Hematopoietic multipotent progenitor cell treated with erythropoietin and hydrocortisone succinate and interleukin-3 and kit ligand, for 6 days (in vitro differentiated cells): ENCODE data around the gene NPY4R.
"Not testable (repeated sequence)": the region's sequence is repeated elsewhere in the genome, so short reads cannot be mapped to it uniquely, and the experiment has no call there.

Experiments
- DNase-seq: peaks from one replicate; pipeline ENCODE4 v3.0.0-alpha.2; 2015

Gene NPY4R, protein sequence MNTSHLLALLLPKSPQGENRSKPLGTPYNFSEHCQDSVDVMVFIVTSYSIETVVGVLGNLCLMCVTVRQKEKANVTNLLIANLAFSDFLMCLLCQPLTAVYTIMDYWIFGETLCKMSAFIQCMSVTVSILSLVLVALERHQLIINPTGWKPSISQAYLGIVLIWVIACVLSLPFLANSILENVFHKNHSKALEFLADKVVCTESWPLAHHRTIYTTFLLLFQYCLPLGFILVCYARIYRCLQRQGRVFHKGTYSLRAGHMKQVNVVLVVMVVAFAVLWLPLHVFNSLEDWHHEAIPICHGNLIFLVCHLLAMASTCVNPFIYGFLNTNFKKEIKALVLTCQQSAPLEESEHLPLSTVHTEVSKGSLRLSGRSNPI

DNA sequence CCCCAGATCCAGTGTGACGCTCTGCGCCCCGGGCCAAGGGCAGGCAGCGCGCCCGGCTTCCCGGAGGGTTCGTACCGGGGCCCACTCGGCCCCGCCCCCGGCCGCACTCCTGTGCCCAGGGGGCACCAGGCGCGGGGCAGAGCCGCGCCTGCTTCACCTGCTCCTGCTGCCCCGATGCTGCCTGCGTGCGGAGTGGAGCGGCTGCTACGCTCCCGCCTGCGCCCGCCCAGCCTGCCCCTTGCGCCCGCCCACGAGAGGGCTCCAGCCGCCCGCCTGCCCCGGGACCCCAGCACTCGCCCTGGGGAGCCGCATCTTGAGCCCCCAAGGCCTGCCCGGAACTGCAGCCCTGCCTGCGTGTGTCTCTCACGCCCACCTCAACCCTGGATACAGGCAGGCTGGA, at the start of gene NPY4R:
Gene NPY4R, minus strand, starts transcription at position 194 of the 400 bp plus-strand sequence. CDS start 3,323 bp downstream, outside the sequence.
- not testable (repeated sequence) for DNase-seq

DNA sequence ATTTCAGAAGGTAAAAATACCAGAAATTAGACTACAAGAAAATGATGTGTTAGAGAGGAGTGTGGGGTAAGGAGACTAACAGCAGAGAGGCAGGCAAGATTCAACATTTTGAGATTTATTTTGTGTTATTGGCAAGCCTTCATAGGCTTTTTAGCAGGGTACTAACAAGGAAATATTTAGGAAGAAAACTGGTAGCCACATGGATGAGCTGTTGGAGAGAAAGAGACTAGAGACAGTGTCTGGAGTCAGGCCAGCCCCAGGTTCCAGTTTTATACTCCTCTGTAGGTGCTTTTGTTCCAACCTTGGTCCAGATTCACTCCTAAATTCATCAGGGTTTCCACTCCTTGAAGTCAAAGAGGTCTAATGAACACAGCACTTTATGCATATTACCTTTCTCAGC, 49.6 kb upstream of the NPY4R start:
- DNase-seq: no peak

DNA sequence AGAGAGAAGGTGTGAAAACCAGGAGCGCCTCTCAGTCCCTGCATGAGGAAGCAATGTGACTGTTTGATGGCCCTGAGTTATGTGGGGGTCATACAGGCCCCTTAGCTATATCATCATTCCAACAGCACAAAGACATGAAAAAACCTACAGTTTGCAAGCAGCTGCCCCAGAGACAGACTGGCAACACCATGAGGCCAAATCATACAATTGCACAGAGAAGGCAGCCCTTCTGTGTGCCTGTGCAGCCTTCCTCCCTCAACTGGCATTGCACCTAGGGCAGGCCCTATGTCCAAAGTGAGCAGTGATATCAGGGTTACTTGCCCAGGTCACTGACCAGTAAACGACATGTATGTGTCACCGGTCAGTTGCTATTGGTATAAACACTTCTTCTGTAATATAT, 49.1 kb upstream of the NPY4R start:
- no peak for DNase-seq

DNA sequence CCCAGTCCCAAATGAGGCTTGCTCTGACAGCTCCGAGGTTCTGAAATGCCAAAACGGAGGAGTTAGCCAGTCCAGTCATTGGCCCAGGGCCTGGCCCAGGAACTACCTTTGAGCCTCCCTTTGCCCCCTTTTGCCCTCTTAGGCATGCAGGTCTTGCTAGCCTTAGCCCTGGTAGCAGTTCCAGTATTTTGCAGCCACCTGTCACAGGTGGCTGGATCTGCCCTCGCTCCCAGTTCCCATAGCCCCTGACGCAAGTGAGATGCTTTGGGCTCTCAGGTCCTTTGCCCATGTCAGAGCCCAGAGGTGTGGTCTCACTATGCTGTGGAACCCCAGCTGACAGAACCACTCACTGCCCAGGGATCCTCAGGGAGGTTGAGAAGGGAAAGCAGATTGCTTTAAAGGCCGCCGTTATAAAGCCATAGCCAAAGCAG, 48.7 kb upstream of the NPY4R start:
- DNase-seq: no peak

DNA sequence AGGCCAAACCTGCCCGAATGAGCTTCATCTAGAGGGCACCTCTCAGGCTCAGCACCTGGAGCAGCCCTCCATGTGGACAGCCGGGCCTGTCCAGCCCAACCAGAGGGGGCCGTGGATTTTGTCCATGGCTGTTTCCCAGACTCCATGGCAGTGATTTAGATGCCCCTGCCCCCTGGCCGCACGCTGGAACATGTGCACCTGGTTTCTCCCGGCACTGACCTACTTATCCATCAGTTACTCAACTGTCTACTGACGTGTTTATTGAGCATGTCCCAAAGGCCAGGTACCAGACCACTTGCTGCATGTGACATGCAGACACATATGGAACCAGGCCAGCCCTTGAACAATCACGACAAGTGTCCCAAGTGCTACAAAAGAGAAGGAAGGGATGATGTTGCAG, 47.6 kb upstream of the NPY4R start:
- DNase-seq: not testable (repeated sequence)

DNA sequence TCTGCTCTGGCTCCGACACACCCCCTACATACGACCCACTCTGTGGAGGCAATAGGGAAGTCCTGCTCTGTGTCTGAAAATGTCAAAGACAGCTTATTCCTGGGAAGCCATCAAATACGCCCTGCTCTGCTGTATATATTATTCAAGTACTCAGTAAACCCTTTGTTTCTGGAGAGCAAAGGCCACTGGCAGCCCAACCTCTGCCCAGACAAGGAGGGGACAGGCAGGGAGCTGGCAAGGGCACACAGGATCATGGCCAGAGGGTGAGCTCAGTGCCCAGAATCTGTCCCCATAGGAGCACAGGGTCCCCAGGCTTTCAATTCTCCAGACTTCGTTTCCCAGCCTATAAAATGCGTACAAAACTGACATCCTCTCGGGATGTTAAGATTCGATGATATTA, 47.0 kb upstream of the NPY4R start:
- not testable (repeated sequence) for DNase-seq

DNA sequence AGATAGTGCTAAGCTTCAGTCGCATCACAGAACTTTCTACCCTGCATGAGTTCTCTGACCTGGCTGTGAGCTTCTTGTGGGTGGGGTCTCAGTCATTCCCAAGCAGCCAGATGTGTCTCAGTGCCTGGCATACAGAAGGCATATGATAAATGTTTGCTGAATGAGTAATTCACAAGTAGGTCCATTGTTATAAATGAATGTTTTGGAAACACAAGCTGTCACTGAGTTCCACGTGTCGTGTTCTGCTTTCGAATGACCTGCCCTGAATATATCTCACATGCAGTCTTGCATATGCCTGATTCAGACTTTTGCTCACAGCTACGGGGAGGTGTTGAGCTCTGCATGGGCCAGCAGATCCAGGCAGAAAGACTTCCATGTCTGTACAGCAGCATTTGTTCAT, 46.2 kb upstream of the NPY4R start:
- not testable (repeated sequence) for DNase-seq

DNA sequence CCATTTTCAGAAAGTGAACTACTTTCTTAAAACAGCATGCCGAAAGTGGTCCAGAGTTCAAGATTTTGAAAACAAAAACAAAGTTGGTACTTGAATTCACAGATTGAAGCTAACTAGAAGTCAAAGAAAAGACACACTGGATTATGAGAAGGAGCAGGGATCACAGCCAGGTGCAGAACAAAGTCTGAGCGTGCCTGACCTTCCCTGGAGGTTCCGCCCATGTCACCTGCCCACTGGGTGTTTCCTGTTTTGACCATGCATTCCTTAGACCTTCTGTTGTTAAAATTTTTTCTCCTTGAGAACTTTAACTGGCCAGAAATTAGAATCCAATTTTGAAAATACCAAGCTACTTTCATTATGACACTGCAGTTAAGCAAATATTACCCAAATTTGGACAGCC, 34.2 kb upstream of the NPY4R start:
- not testable (repeated sequence) for DNase-seq

DNA sequence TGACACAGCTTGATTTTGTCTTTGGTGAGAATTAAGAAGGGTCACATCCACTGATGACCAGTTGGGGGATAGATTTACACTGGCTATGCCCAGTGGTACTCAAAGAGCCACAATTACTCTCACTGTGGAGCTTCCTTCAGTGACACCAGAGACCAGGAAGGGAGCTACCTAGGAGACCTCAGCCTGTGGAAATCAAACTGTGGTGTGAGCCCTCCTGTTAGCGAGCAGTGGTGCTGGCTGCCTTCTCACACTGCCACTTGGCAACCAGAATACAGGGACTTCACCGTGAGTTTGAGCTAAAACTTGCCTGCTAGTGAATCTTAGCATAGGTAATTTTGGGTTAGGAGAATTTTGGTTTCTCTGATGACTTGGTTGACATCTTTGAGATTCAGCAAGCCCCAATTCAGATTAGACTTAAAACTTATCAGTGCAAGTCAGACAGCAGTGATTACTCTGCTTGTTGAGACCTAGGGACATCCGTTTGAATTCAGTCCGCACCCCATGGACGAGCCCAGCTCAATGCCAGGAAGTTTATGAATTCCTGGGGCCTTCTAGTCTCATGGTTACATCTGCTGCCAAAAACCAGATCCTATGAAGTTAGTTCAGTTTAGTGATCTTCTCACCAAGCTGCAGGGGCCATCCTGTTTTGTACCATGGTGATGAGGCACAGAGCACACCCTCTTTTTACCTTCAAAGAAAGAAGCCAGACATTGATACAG, 33.4 kb upstream of the NPY4R start:
- not testable (repeated sequence) for DNase-seq

DNA sequence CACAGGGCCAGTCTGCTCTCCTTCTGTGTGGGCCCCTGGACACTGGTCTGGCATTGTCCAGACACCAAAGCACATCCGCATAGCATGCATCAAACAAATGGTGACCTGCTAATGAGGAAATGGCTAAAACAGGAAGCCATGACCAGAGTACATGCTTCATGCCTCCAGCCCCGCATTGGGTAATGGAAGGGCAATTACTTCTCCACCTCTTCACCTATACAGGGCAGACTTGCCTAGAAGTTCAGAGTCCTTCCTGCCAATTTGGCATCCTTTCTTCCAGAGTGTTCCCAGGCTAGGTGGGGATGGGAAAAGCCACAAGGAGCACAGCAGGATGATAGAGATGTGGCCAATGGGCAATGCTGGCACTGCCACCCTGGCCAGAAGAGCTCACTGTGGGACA, 32.1 kb upstream of the NPY4R start:
- DNase-seq: not testable (repeated sequence)

DNA sequence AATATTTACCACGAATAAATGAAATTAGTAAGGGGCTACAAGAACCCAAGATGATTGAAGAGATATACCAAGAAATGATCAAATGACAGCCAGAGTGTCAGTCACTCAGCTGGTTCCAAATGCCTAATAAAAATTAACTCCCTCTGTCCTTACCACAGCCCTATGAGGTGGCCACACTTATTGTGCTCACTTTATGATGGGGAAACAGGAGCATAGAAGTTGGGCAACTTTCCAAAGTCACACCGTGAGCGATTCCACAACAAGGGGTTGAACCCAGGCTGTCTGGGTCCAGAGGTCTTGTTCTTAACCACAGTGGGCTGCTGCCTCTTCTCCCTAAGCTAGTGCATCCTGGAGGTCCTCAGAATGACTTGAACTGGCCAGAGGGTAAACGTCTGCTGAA, 31.6 kb upstream of the NPY4R start:
- DNase-seq: not testable (repeated sequence)

DNA sequence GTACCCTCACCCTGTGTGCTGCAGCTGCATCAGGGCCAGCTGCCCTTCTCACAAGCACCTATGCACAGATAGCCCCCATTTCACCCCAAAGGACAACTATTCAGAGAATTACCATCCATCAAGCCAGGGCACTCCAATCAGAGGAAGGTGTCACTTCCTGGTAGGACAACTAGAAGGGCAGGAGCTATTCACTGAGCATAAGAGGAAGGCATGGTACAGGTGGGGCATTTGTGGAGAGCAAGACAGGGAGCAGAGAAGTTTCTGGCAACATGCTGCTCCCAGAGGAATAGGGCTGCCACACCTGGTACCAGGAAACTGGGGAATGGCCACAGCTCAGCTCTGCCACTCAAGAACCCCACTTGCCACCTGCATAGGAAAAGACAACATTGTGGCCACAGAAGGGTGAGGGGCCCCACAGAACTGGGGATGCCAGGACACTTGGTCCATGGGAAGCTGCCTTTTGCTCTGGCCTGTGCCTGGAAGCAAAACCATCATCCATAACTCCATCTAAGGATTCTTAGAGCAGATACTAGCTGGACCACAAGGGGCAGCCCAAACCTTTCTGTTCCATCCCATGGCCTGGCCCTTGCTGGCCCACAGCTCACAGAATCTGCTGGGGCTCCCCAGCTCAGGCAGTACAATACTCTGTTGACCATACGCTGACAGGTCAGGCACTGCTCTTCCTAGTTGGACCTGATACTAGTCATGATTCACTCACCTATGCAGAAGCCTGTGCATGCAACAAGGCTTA, 25.8 kb upstream of the NPY4R start:
- not testable (repeated sequence) for DNase-seq

DNA sequence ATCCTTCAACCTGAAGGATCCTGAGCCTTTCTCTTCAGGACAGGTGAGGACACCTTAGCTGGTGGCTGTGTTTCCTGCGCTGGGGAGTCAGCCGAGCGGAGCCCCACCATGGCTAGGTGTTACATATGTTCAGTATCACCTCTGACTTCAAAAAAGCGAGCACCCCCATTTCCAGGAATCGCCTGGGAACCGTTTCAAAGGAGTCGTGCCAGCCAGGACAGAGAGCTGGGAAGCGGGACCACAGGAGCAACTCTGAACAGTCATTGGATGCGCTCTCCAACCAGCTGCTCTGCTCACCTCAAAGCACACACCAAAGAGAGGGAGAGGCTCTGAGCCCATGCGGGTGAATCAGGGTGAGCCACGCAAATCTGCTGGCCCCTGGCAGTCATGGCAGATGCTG, 24.5 kb upstream of the NPY4R start:
- DNase-seq: not testable (repeated sequence)

DNA sequence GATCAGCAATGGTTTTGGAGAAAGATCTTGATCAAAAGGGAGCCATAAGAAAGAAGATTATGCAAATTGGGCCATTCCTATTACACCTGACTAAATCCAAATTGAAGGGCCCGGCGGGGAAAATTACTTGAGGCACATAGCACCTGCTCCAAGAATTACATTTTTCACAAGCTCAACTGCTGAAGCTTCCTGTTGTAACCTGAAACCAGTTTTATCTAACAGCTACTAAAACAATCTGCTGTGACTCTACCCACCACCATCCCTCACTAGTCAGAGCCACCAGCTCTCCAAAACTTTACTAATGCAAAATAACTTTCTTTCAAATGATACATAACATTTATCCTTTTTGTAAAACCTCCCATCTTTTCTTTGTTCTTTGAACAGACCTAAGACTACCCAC, 20.7 kb upstream of the NPY4R start:
- DNase-seq: not testable (repeated sequence)

DNA sequence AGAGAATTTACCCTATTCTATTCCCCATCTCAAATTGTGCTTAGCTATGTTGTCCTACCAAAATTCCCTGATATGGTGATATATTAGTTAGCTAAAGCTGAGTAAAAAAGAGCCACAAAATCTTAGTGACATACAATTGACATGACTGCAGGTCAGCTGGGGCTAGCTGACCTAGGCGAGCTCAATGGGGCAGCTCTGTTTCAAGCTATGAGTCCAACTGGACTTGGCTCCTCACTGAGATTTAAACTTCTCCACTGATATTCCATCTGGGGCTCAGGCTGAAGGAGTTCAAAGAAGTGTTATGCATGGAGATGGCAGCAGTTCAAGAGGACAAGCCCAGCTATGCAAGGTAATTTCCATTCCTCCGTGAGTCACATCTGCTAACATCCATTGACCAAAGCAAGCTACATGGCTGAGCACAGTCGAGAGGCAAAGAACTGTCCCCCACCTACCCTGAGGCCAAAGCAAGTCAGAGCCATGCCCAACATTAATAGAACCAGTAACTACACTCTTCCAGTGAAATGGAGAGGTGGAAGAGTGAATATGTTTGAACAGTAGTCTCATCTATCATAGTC, 9.1 kb upstream of the NPY4R start:
- not testable (repeated sequence) for DNase-seq

DNA sequence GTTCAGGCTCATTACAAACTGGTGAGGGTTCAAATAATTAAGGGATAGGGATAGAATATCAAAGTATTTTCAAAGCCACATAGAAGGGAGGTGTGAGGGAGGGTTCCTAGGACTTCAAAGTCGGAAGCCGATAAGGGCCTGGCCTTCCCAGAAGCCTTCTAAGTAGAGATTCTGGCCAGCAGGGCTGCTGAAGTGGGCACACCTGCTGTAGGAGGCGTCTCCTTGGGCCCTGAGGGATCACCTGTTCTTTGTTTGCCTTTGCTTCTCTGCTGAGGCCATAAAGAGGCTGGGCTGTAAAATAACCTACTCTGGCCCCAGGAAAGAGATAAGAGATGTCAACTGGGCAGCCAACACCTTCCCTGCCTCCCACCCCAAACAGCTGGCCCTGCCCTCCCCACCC, 8.0 kb upstream of the NPY4R start:
- DNase-seq: not testable (repeated sequence)

DNA sequence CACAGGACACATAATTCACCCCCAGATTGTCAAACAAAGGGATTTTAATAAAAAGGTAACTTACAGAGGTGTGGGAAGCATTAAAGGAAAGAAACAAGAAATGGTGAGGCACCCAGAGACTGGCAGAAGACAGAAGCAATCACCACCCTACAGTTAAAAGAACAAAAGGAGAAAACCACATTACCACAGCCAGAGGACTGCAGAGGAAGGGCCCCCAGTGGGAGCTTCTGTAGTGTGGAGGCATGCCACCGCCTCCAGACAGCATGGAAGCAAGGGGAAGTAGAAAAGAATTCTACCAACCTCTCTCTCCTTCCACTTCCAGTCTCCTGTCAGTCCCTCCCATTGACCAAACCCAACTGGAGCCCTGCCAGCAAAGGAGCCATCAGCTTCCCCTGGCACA, 4.4 kb upstream of the NPY4R start:
- not testable (repeated sequence) for DNase-seq

DNA sequence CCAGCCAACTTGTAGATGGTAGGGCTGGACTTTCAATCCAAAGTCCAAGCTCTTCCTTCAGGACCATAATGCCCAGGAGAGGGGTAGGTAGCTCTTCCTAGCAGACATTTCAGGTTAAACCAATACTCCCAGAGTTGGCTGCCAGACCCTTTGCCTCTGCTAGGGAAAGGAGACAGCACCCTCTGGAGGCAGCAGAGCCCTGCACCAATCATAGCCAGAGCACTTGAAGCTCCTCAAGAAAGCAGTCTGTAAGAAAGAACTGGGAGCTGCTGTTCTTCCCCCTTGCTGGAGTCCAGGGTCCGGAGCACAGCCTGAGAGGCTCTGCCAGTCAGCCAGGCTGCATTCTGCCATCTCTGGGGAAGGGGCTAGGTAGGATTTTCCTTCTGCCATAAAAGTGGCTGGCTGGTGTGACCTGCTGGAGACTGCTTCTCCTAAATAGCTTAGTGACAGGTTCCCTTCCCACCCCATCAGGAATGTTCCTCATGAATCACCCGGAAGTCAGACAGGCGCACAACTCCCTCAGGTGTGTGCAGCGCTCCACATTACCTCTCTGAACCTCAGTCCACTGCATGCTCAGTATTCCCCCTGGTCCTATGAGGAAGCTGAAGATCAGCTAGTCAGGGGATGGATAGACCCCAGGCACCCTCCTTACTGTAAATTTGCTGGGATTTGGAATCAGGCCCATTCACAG, 2.5 kb upstream of the NPY4R start:
- DNase-seq: not testable (repeated sequence)

DNA sequence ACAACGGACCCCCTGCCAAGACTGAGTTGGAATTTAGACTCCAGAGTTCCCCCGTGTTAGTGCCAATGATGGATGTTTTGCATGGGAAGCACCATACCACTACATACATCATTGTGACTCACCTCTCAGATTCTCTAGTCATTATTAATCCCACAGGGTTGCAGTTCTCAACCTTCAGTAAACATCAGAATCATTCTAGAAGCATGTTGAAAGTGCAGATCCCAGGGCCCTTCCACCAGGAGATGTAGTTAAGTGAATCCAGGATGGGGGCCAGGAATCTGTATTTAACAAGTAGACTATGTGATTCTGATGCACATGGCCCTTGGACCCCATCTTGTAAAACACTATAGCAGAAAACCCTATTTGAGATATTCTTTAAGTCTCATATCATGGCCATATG, 2.1 kb downstream of the NPY4R start:
- DNase-seq: not testable (repeated sequence)

DNA sequence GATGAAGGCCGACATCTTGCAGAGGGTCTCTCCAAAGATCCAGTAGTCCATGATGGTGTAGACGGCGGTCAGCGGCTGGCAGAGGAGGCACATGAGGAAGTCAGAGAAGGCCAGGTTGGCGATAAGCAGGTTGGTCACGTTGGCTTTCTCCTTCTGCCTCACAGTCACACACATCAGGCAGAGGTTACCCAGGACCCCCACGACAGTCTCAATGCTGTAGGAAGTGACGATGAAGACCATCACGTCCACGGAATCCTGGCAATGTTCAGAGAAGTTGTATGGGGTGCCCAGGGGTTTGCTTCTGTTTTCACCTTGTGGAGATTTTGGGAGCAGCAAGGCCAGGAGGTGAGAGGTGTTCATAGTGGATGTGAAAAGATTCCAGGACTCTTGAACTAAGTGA, 3.5 kb downstream of the NPY4R start:
- not testable (repeated sequence) for DNase-seq

DNA sequence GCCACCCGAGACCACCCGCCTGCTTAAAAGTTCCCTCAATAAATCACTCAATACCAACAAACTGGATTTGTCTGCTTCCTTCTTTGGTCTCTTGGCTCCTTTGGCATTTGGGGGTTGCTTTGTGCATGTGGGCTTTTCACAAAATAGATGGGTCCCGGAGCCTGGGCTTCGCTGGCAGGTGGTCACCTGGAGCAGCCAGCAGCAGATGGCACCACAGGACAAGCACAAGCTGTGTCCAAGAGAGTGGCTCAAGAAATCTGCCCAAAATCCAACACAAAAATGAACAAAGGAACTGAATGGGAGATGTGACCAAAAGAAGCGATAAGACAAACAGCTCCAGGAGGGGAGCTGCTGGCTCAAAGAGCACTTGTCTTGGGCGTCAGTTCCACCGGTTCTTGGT, 6.2 kb downstream of the NPY4R start:
- not testable (repeated sequence) for DNase-seq

DNA sequence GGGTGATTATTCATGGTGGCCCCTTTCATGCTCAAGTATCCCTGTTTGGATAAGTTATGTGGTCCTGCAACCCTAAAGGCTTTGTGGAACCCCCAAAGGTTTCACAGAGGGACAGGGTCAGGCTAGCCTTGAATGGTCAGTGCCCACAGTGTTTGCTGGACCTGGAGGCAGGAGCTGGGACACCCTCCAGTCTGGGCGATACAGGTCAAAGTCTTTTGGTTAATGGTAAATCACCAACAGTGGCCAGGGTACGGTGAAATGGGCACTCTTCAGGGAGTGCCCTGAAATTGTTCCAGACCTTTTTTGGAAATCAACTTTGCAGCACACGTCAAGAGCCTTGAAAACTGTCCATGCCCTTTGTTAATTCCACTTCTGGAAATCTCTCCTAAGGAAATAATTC, 8.7 kb downstream of the NPY4R start:
- not testable (repeated sequence) for DNase-seq
